Neural progenitor cell (in vitro differentiated cells): ENCODE measurements around the gene PAQR5.

Source experiments
- CTCF ChIP-seq: fragments of 200-600 bp; sonication (generic); IDR thresholded peaks from 2 replicates; pipeline ENCODE4 v1.5.1; 2017; ENCODE audit warnings: antibody characterized with exemption, mild to moderate bottlenecking
- EZH2 ChIP-seq: fragments of 200-600 bp; sonication (generic); IDR thresholded peaks from 2 replicates; pipeline ENCODE4 v1.6.1; 2017; ENCODE audit warnings: antibody characterized with exemption, mild to moderate bottlenecking, moderate library complexity
- EZH2phosphoT487 ChIP-seq: fragments of 200-600 bp; sonication (generic); IDR thresholded peaks from 2 replicates; pipeline ENCODE4 v1.6.1; 2017; ENCODE audit warnings: antibody characterized with exemption

DNA sequence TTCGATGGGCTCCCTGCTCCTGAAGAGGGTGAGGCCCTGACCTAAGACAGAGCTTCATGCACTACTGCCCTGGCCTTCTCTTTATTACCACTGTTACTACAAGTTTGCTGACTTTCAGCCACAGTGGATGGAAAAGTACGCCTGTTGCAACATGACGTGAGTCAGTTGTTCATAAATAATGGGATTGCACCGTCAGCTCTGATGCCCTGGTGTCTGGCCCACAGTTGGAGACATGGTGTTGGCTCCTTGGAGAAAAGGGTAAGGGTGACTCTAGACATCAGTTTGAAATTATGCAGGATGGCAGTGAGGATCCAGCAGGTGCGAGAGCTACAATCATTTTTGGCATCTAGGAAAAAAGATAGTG, 5.5 kb downstream of the PAQR5 start:
- no peak for TF ChIP-seq CTCF
- no peak for TF ChIP-seq EZH2
- no peak for TF ChIP-seq EZH2phosphoT487
